ENCODE results near the gene HADHA. TPM values are rescaled to one million over a fixed set of nuclear protein-coding genes. Genes with fewer than 3 reads are reported as not detected.

The HADHA gene
- total RNA-seq, 1 experiment from 2014 or later: 101 TPM

DNA sequence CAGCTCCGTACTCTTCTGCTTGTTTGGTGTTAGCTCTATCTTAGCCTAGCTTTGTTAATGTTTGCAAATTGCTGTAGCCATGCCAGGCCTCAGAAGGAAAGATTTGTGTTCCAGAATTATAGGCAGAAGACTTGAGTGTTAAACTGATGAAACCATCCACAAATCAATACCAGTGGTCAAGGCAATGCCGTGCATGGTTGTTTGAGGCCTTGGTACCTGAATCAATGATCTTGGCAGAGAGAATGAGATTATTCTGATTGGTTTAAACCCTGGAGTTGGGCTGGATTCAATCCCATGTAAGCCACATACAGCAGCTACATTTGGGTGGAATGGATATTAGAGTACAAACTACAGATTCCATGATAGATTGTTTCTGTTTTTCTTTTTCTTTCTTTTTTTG is 5.2 kb upstream of the HADHA start:
- Histone ChIP-seq H3K4me3 (replicated peaks in 1 of 2; ENCODE audit: low read depth in 1 of 2, low read length in 2 of 2) (no peak overlapping the region), H3K27ac (ENCODE audit: low read depth, low read length) (no peak overlapping the region), H4K20me1 (ENCODE audit: insufficient read depth) (peaks cover 6% of the 10 kb centered on the region; the same call in 1 of the 2 replicates), H3K79me2 (ENCODE audit: insufficient read depth, low read length) (peaks cover 83% of the 10 kb centered on the region), H3K9me3 (ENCODE audit: control insufficient read depth in 1 of 2, insufficient read depth in 1 of 2, low read depth in 1 of 2, low read length in 2 of 2) (no peaks in the 10 kb centered on the region), H3K4me2 (ENCODE audit: low read length) (no peak overlapping the region), H3K27me3 (ENCODE audit: insufficient read depth, low read length) (no peaks in the 10 kb centered on the region), H2AFZ (ENCODE audit: low read depth, low read length, poor library complexity, severe bottlenecking) (no peak overlapping the region), H3K9ac (ENCODE audit: low read length) (no peak overlapping the region), H3K36me3 (ENCODE audit: control insufficient read depth in 1 of 2, insufficient read depth in 2 of 2, low read length in 2 of 2) (no peaks in the 10 kb centered on the region), H3K4me1 (ENCODE audit: control insufficient read depth in 1 of 2, insufficient read depth in 2 of 2, low read length in 2 of 2) (peaks cover 8 to 15% of the 10 kb centered on the region in 2 experiments; a peak in 2 of 4 replicates), H3K9me2 (ENCODE audit: insufficient read depth) (no peaks in the 10 kb centered on the region)
- BruUV-seq (replicated peaks): no TSS peak
- ATAC-seq (no peak), DNase-seq (ENCODE audit: low read depth, low spot score) (no peak)
- intact Hi-C loops (cut with micrococcal nuclease): no loop called here
- POLR2A ChIA-PET: no interaction called here
- no peak for TF ChIP-seq SP1 (IDR thresholded peaks at IDR 0.05; ENCODE audit: low read depth)
- TF ChIP-seq POLR2AphosphoS5 (IDR thresholded peaks at IDR 0.05; ENCODE audit: low read depth, low read length): no peak
- no peak for TF ChIP-seq YY1 (IDR thresholded peaks at IDR 0.05; ENCODE audit: extremely low read depth, insufficient replicate concordance, low read depth, low read length)
- TF ChIP-seq, protein P1, sequence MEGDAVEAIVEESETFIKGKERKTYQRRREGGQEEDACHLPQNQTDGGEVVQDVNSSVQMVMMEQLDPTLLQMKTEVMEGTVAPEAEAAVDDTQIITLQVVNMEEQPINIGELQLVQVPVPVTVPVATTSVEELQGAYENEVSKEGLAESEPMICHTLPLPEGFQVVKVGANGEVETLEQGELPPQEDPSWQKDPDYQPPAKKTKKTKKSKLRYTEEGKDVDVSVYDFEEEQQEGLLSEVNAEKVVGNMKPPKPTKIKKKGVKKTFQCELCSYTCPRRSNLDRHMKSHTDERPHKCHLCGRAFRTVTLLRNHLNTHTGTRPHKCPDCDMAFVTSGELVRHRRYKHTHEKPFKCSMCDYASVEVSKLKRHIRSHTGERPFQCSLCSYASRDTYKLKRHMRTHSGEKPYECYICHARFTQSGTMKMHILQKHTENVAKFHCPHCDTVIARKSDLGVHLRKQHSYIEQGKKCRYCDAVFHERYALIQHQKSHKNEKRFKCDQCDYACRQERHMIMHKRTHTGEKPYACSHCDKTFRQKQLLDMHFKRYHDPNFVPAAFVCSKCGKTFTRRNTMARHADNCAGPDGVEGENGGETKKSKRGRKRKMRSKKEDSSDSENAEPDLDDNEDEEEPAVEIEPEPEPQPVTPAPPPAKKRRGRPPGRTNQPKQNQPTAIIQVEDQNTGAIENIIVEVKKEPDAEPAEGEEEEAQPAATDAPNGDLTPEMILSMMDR (IDR thresholded peaks at IDR 0.05 in 2 of 3, conservative IDR thresholded peaks at IDR 0.05 in 1 of 3; ENCODE audit: borderline replicate concordance in 1 of 3, insufficient read depth in 1 of 3, low read depth in 2 of 3, low read length in 2 of 3): no peak
- TF ChIP-seq EZH2phosphoT487 (IDR thresholded peaks at IDR 0.05; ENCODE audit: borderline replicate concordance): no peak
- no peak for TF ChIP-seq EZH2 (IDR thresholded peaks at IDR 0.05)
- TF ChIP-seq, protein P2, sequence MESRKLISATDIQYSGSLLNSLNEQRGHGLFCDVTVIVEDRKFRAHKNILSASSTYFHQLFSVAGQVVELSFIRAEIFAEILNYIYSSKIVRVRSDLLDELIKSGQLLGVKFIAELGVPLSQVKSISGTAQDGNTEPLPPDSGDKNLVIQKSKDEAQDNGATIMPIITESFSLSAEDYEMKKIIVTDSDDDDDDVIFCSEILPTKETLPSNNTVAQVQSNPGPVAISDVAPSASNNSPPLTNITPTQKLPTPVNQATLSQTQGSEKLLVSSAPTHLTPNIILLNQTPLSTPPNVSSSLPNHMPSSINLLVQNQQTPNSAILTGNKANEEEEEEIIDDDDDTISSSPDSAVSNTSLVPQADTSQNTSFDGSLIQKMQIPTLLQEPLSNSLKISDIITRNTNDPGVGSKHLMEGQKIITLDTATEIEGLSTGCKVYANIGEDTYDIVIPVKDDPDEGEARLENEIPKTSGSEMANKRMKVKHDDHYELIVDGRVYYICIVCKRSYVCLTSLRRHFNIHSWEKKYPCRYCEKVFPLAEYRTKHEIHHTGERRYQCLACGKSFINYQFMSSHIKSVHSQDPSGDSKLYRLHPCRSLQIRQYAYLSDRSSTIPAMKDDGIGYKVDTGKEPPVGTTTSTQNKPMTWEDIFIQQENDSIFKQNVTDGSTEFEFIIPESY (IDR thresholded peaks at IDR 0.05; ENCODE audit: extremely low read depth, insufficient replicate concordance, low read length): no peak
- TF ChIP-seq REST (IDR thresholded peaks at IDR 0.05; ENCODE audit: low read depth): no peak
- TF ChIP-seq SIN3A (IDR thresholded peaks at IDR 0.05; ENCODE audit: low read depth): no peak
- TF ChIP-seq, protein P3, sequence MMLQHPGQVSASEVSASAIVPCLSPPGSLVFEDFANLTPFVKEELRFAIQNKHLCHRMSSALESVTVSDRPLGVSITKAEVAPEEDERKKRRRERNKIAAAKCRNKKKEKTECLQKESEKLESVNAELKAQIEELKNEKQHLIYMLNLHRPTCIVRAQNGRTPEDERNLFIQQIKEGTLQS (IDR thresholded peaks at IDR 0.05): no peak
- TF ChIP-seq EGR1 (IDR thresholded peaks at IDR 0.05; ENCODE audit: low read depth): no peak
- TF ChIP-seq POLR2A (IDR thresholded peaks at IDR 0.05; ENCODE audit: borderline replicate concordance, extremely low read depth, insufficient read depth, insufficient read length): no peak
- no peak for TF ChIP-seq JUND (IDR thresholded peaks at IDR 0.05)
- no peak for TF ChIP-seq CBX3 (IDR thresholded peaks at IDR 0.05; ENCODE audit: low read depth)
- TF ChIP-seq ELF1 (IDR thresholded peaks at IDR 0.05; ENCODE audit: borderline replicate concordance, low read depth): no peak
- TF ChIP-seq TCF7L2 (IDR thresholded peaks at IDR 0.05; ENCODE audit: borderline replicate concordance, extremely low read depth, insufficient read depth, insufficient read length): no peak
- RAD21 ChIA-PET (ENCODE audit: low non-redundant PET in 1 of 2, low total read pairs in 2 of 2, uncharacterized antibody in 2 of 2, unreplicated experiment in 2 of 2): no interaction called here
- CTCF ChIA-PET: no interaction called here

All from HCT116 (cell line).